Stimulated activated CD8-positive, alpha-beta memory T cell treated with anti-CD3 and anti-CD28 coated beads, Interleukin-15, amount 100 ng/mL, for 48 hours (primary cell): ENCODE data around the gene CCDC83.

Experiments
- DNase-seq, 2 donors: peaks; one replicate each; pipeline ENCODE4 v3.0.0-alpha.2; 2020; ENCODE audit warnings: low read depth in 2 of 2

Gene CCDC83

DNA sequence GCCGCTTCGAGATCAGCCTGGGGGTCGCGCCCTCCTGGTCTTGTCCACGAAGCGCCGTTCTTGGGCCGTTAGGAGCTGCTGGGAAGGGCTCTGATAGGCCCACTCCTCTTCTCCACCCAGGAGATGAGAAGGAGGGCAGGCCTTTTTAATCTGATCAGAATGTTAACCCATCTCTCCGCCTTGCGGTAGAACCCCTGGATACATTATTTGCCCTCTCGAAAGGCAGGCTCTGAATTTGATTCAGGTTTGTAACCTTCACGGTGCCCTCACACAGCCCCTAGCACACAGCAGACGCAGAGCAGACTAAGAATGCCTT, at the start of gene CCDC83:
TSS of gene CCDC83 (plus strand) at position 43 of the 316 bp plus-strand sequence. CDS start 9,741 bp downstream, outside the sequence.
- DNase-seq: no peak

GRCh38 chr11:85805387-85805786, 49.8 kb upstream of the CCDC83 start:
- no peak for DNase-seq

- no peak for DNase-seq
These were observed 49.2 kb upstream of the CCDC83 start for GRCh38 chr11:85806016-85806415.

- DNase-seq: no peak
These were observed 48.3 kb upstream of the CCDC83 start for GRCh38 chr11:85806876-85807275.

DNA sequence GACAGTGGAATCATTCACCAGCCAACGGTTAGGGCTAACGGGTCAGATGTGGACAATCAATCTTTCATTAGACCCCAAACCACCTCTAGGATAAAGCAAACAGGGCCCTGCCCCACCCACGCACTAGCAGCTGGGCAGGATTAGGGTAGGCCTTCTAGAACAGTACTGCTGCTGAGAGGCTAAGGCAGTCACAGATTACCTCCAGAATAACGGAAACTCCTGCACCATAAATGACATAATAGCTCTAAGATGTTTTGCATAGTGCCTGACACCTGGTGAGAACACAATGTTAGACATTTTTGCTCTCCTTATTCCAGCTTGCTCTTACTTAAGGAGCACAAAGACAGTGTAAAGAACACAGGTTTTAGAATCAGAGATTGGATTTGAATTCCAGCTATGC, 46.0 kb upstream of the CCDC83 start:
- no peak for DNase-seq

- DNase-seq: no peak
These were observed 45.3 kb upstream of the CCDC83 start for GRCh38 chr11:85809863-85810262.

DNA sequence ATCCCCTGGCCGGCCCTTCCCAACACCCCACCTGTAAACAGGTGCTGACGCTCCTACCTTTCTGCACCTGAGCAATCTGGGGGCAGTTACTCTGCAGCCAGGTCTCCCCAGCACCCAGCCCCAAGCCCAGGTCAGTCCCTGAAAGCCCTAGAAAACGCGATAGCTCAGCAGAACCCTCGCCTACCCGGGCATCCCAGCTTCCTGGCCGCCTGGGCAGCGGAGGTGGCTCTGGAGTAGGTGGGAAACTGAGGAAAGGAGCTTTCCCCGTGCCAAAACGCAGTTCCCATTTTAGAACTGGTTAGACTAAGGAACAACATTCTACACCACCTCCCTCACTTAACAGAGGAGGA, 44.7 kb upstream of the CCDC83 start:
- no peak for DNase-seq

DNA sequence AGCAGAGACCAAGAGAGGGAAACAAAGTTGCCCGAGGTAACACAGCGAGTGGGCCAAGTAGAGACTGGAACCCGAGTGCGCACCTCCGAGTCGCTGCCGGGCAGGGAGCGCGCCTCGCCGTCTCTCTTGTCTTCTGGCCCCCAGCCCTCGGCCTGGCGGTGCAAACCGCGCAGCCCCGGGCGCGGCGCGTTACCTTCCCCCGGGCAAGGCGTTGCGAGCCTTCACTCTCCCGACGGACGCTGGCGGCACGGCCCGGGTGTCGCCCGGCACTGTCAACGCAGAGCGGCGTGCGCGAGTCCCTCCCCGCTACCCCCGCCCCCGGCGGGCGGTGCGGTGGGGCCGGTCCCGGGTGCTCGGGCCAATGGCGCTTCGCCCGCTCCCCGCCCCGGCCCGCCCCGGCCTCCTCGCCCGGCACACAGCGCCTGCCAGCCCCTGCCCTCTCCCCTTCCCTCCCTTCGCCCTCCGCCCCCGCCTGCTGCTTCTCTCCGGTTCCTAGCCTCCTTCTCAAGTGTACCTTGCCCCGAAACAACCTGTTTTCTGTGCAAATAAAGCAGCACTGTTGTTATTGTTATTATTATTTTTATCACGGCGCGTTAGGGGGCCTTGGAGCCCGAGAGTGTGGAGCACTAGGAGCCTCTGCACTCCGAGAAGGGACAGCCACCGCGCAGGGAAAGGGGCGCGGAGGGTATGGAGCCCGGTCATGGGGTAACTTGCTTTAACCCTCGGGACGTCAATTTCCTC, 44.1 kb upstream of the CCDC83 start, which contains the start of gene SYTL2:
TSS of gene SYTL2 (minus strand) at position 271 of the 741 bp plus-strand sequence. CDS start 53,416 bp downstream, outside the sequence.
- peak; percentile 64 to 71 for DNase-seq

- no peak for DNase-seq
These were observed 43.6 kb upstream of the CCDC83 start for GRCh38 chr11:85811624-85812023.

GRCh38 chr11:85813721-85814120, 41.5 kb upstream of the CCDC83 start:
- no peak for DNase-seq

DNA sequence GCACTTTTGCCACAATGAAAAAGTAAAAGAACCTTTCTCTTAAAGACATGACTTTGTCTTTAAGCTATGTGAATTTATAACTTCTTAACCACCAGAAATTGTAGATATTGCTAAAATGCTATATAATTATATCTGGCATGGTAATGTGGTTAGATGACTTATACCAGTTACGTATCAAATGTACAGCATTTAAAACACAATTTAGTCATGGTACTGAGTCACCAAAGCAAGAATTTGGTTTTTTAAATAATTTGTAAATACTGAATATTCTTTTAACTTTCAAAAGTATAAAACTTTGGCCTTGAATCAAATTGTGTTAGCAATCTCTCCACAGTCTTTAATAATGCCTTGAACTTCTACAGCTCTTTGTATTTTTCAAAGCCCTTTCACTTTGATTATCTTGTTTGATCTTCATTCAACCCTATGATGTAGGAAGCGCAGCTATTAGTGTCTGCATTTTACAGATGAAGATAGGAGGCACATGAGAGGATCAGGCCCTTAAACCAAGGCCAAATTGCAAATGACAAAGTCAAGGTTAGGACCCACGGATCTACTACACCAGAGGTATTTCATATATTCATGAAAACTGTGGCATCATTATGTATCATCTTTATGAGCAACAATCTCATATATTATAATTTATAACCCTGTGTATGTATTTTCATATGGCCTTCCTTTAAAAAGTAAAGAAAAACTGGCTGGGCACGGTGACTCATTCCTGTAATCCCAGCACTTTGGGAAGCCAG, 39.8 kb upstream of the CCDC83 start:
- no peak for DNase-seq

- no peak for DNase-seq
These were observed 35.7 kb upstream of the CCDC83 start for GRCh38 chr11:85819441-85819840.

- no peak for DNase-seq
These were observed 33.5 kb upstream of the CCDC83 start for GRCh38 chr11:85821636-85822035.

DNA sequence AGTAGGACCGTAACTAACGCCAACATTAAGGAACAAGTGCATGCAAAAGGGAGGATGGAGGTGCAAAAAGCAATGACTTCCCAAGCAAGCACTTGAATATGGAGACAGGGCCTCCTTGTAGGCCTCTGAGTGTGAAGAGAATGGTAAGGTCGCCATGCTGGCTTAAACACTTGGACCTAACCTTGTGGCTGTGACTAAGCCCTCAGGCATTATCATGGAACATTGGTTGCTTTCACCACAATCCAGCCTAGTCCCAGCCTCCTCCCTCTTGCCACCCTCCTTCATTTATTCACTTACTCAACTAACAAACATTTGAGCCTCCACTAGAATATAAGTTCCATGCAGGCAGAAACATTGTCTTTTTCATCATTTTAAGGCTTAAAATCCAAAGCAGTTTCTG, 32.4 kb upstream of the CCDC83 start:
- DNase-seq: no peak

GRCh38 chr11:85823816-85824215, 31.4 kb upstream of the CCDC83 start:
- DNase-seq: peak in 1 of 2 donors; percentile 28

GRCh38 chr11:85825616-85826015, 29.6 kb upstream of the CCDC83 start:
- no peak for DNase-seq

DNA sequence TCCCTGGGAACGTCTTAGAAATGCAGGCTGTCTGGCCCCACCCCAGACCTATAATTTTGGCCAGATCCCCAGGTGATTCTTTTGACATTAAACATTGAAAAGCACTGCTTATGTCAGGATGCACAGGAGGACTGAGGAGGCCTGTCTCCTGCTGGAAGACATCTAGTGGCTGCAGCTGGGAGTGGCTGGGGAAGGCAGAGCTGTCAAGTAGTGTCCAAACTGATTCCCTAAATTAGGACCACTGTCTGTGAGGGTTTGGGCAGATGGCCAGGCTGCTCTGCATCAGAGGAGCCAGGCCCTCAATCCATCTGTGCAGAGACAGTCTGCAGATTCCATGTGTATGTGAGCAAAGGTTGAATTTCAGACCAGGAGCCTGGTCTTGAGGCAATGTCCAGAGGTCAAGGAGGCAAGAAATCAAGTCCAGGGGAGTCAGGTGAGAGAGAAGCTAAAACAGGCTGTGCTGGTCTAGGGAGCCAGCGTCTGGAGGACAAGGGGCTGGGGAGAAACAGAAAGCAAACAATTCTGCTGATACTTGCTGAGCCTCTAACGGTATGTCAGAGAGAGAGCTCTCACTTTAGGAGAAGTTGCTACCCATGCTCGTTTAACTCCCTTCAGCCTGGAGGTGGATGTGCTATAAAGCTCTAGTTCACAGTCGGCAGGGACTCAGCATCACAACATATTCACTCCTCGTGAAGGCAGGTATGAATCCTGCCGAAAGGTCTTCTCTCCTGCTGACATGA, 28.9 kb upstream of the CCDC83 start:
- DNase-seq: no peak

DNA sequence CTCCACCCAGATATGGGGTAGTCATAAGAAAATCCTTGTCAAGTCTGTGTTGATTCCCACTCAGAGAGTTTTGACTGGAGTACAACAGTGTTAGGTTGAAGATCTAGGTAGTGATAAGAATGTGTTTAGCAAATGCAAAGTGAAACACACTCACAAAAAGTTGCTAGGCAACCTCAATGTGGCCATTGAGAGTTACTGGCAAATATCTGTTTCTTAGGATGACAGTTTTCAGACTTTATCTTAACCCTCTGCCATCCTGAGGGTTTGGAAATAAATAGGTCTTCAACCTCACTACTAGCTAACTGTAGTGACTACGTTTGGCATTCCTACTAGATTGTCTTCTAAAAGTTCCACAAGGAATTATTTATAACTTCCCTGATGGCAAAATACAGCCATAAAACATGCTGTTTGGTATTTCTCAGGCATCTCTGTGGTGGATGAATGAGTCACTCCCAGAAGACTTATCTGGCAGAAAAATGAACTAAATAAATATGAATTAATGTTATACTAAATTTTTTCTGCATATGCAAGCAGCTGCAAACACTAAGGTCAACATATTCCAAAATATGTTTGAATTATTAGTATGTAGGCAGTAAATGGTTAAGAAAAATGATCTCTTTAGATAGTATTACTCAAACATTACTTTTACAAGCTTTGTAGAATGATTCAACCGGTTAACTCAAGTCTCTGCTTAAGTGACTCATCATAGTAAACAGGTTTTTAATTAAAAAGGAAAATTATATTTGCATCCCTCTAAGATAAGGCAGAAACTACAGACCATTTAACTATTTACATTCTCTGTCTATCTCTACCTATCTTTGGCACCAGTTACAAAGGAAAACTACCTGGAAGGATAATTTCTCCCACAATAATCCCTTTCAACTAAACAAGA, 27.2 kb upstream of the CCDC83 start:
- no peak for DNase-seq

DNA sequence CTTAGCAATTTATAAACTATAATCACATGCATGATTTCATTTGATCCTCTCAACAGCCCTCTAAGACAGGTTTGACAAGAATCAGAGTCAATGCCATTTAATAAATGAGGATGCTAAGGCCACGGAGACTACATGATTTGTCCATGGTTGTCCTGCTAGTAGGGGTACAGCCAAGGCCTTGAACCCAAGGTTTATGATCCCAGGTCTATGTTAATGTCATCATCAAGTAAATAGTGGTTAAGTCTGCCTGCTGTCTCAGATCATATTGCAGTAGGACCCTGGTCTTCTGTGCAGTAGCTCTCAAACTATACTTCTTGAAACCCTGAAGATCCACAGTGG, 26.6 kb upstream of the CCDC83 start:
- no peak for DNase-seq

DNA sequence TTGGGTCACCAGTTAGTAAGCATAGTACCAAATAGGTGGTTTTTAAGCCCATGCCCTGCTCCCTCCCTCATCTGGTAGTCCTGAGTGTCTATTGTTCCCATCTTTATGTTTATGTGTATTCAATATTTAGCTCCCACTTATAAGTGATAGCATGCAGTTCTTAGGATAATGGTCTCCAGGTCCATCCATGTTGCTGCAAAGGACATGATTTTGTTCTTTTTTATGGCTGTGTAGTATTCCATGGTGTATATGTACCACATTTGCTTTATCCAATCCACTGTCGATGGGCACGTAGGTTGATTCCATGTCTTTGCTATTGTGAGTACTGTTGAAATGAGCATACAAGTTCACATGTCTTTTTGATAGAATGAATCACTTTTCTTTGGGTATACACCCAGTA, 26.0 kb upstream of the CCDC83 start:
- no peak for DNase-seq

GRCh38 chr11:85831050-85831449, 24.1 kb upstream of the CCDC83 start:
- no peak for DNase-seq

GRCh38 chr11:85835263-85835662, 19.9 kb upstream of the CCDC83 start:
- DNase-seq: no peak
